ENCODE results near the gene LGALS3. TPM values are rescaled to one million over a fixed set of nuclear protein-coding genes. Genes with fewer than 3 reads are reported as not detected.
A peak's percentile ranks its signal among the peaks of the same experiment; 100 is the strongest.

LGALS3 gene
- total RNA-seq, 4 donors from 2014 or later = 448 to 713 (median 594) TPM

GRCh38 chr14:55088356-55088755, 40.7 kb upstream of the LGALS3 start:
- TF ChIP-seq, protein P1, sequence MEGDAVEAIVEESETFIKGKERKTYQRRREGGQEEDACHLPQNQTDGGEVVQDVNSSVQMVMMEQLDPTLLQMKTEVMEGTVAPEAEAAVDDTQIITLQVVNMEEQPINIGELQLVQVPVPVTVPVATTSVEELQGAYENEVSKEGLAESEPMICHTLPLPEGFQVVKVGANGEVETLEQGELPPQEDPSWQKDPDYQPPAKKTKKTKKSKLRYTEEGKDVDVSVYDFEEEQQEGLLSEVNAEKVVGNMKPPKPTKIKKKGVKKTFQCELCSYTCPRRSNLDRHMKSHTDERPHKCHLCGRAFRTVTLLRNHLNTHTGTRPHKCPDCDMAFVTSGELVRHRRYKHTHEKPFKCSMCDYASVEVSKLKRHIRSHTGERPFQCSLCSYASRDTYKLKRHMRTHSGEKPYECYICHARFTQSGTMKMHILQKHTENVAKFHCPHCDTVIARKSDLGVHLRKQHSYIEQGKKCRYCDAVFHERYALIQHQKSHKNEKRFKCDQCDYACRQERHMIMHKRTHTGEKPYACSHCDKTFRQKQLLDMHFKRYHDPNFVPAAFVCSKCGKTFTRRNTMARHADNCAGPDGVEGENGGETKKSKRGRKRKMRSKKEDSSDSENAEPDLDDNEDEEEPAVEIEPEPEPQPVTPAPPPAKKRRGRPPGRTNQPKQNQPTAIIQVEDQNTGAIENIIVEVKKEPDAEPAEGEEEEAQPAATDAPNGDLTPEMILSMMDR (IDR thresholded peaks at IDR 0.05) = no peak
- TF ChIP-seq EP300 (IDR thresholded peaks at IDR 0.05) (no peak), POLR2AphosphoS5 (IDR thresholded peaks at IDR 0.05) (no peak), POLR2A (IDR thresholded peaks at IDR 0.05) (no peak)
- Histone ChIP-seq H3K4me1 (peaks cover 37% of the 10 kb centered on the region), H3K27me3 (no peaks in the 10 kb centered on the region), H3K9me3 (no peaks in the 10 kb centered on the region), H3K4me3 (no peak overlapping the region), H3K36me3 (no peaks in the 10 kb centered on the region), H3K27ac (peak overlapping the region; percentile 50)
- DNase-seq (ENCODE audit: low spot score in 2 of 2) = no peak

GRCh38 chr14:55092341-55092740, 36.7 kb upstream of the LGALS3 start:
- Histone ChIP-seq H3K27me3 (no peaks in the 10 kb centered on the region), H3K27ac (peak overlapping the region; percentile 10), H3K9me3 (no peaks in the 10 kb centered on the region), H3K4me3 (no peak overlapping the region), H3K4me1 (peaks cover 45% of the 10 kb centered on the region), H3K36me3 (no peaks in the 10 kb centered on the region)
- no peak for DNase-seq (ENCODE audit: low spot score in 2 of 2)
- 57% methylated on average over 4 of the region's 4 CpGs for WGBS
- TF ChIP-seq, protein P1 (IDR thresholded peaks at IDR 0.05) = no peak
- no peak for TF ChIP-seq POLR2AphosphoS5 (IDR thresholded peaks at IDR 0.05)
- no peak for TF ChIP-seq POLR2A (IDR thresholded peaks at IDR 0.05)
- TF ChIP-seq EP300 (IDR thresholded peaks at IDR 0.05) = no peak

DNA sequence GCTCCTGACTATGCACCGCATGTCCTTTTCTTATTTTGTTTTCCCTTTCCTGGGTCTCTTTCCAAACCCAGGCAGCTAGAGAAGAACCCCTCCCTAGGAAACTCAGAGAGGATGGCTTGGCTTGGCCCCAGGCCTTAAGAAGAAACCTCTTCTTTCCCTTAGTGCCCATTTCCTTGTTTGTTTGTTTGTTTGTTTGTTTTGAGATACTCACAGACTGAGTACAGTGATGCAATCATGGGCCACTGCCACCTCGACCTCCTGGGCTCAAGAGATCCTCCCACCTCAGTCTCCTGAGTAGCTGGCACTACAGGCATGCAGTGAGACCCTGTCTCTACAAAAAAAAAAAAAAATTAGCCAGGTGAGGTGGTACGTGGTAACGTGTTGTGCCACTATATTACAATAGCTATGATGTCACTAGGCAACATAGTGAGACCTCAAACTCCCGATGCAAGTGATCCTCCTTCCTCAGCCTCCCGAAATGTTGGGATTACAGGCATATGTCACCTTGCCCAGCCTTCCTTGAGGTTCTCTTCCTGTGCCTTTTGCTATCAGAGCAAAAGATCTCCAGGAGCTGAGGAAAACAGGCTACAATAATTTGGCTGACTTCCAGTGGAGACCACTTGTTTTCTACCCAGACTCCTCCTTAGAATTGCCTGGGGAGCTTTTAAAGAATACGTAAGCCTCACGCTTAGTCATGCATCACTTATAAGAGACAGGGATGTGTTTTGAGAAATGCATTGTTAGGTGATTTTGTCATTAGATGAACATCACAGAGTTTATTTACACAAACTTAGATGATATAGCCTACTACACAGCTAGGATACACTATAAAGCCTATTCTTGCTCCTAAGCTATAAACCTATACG, 34.5 kb upstream of the LGALS3 start:
- DNase-seq (ENCODE audit: low spot score in 2 of 2) = peak in 1 of 2 donors; percentile 49
- H3K4me3 ChIP-seq = no peak overlapping the region
- TF ChIP-seq, protein P1 (IDR thresholded peaks at IDR 0.05) = no peak
- TF ChIP-seq EP300 (IDR thresholded peaks at IDR 0.05) (no peak), POLR2A (IDR thresholded peaks at IDR 0.05) (no peak), POLR2AphosphoS5 (IDR thresholded peaks at IDR 0.05) (no peak)
- H3K27ac ChIP-seq = no peak overlapping the region
- no peaks in the 10 kb centered on the region for H3K9me3 ChIP-seq
- no peaks in the 10 kb centered on the region for H3K36me3 ChIP-seq
- H3K4me1 ChIP-seq = peaks cover 55% of the 10 kb centered on the region
- 75% methylated on average over 9 of the region's 9 CpGs for WGBS
- H3K27me3 ChIP-seq = no peaks in the 10 kb centered on the region

- Histone ChIP-seq H3K36me3 (no peaks in the 10 kb centered on the region), H3K27ac (peak overlapping the region; percentile 96), H3K4me3 (no peak overlapping the region), H3K4me1 (peaks cover 65% of the 10 kb centered on the region), H3K27me3 (no peaks in the 10 kb centered on the region), H3K9me3 (no peaks in the 10 kb centered on the region)
- DNase-seq (ENCODE audit: low spot score in 2 of 2) = peak in 1 of 2 donors; percentile 69
- WGBS = 47% methylated on average over 5 of the region's 5 CpGs
- no peak for TF ChIP-seq EP300 (IDR thresholded peaks at IDR 0.05)
- TF ChIP-seq, protein P1 (IDR thresholded peaks at IDR 0.05) = no peak
- no peak for TF ChIP-seq POLR2AphosphoS5 (IDR thresholded peaks at IDR 0.05)
- TF ChIP-seq POLR2A (IDR thresholded peaks at IDR 0.05) = no peak
Measured at GRCh38 chr14:55097881-55098560, 31.0 kb upstream of the LGALS3 start.

- DNase-seq (ENCODE audit: low spot score in 2 of 2) = no peak
- Histone ChIP-seq H3K4me3 (no peak overlapping the region), H3K9me3 (no peaks in the 10 kb centered on the region), H3K27ac (peak overlapping the region; percentile 96), H3K27me3 (no peaks in the 10 kb centered on the region), H3K4me1 (peaks cover 70% of the 10 kb centered on the region), H3K36me3 (no peaks in the 10 kb centered on the region)
- TF ChIP-seq, protein P1 (IDR thresholded peaks at IDR 0.05) = no peak
- no peak for TF ChIP-seq POLR2A (IDR thresholded peaks at IDR 0.05)
- TF ChIP-seq EP300 (IDR thresholded peaks at IDR 0.05) = no peak
- TF ChIP-seq POLR2AphosphoS5 (IDR thresholded peaks at IDR 0.05) = no peak
- WGBS = 86% methylated on average over 1 of the region's 1 CpG
Measured at GRCh38 chr14:55098561-55098898, 30.5 kb upstream of the LGALS3 start.
